ENCODE data around the gene GRID2.

GRID2 gene

GRCh38 chr4:93373893-93374860 lies 1070.4 kb downstream of the GRID2 start:
- Histone ChIP-seq H3K9ac (ENCODE audit: low read depth, low read length) (no peak overlapping the region), H3K4me3 (ENCODE audit: low read depth, low read length) (no peak overlapping the region), H3K27me3 (ENCODE audit: control insufficient read depth, insufficient read depth, low read length) (no peaks in the 10 kb centered on the region), H3K36me3 (ENCODE audit: control insufficient read depth, insufficient read depth, low read length) (no peaks in the 10 kb centered on the region), H3K4me1 (ENCODE audit: control insufficient read depth, insufficient read depth, low read length) (no peaks in the 10 kb centered on the region), H3K9me3 (ENCODE audit: control insufficient read depth, insufficient read depth, low read length) (no peaks in the 10 kb centered on the region)

- H3K9me3 ChIP-seq (ENCODE audit: control insufficient read depth, insufficient read depth, low read length), result no peaks in the 10 kb centered on the region
- H3K36me3 ChIP-seq (ENCODE audit: control insufficient read depth, insufficient read depth, low read length), result no peaks in the 10 kb centered on the region
- H3K27me3 ChIP-seq (ENCODE audit: control insufficient read depth, insufficient read depth, low read length), result no peaks in the 10 kb centered on the region
- H3K9ac ChIP-seq (ENCODE audit: low read depth, low read length), result no peak overlapping the region
- H3K4me1 ChIP-seq (ENCODE audit: control insufficient read depth, insufficient read depth, low read length), result no peaks in the 10 kb centered on the region
- H3K4me3 ChIP-seq (ENCODE audit: low read depth, low read length), result no peak overlapping the region
Measured at GRCh38 chr4:93384241-93384640, 1080.5 kb downstream of the GRID2 start.

- Histone ChIP-seq H3K36me3 (ENCODE audit: control insufficient read depth, insufficient read depth, low read length) (no peaks in the 10 kb centered on the region), H3K27me3 (ENCODE audit: control insufficient read depth, insufficient read depth, low read length) (no peaks in the 10 kb centered on the region), H3K4me3 (ENCODE audit: low read depth, low read length) (no peak overlapping the region), H3K9me3 (ENCODE audit: control insufficient read depth, insufficient read depth, low read length) (no peaks in the 10 kb centered on the region), H3K4me1 (ENCODE audit: control insufficient read depth, insufficient read depth, low read length) (no peaks in the 10 kb centered on the region), H3K9ac (ENCODE audit: low read depth, low read length) (no peak overlapping the region)
Measured at GRCh38 chr4:93384887-93385286, 1081.1 kb downstream of the GRID2 start.

- Histone ChIP-seq H3K36me3 (ENCODE audit: control insufficient read depth, insufficient read depth, low read length) (no peaks in the 10 kb centered on the region), H3K4me3 (ENCODE audit: low read depth, low read length) (no peak overlapping the region), H3K9ac (ENCODE audit: low read depth, low read length) (no peak overlapping the region), H3K27me3 (ENCODE audit: control insufficient read depth, insufficient read depth, low read length) (no peaks in the 10 kb centered on the region), H3K4me1 (ENCODE audit: control insufficient read depth, insufficient read depth, low read length) (no peaks in the 10 kb centered on the region), H3K9me3 (ENCODE audit: control insufficient read depth, insufficient read depth, low read length) (no peaks in the 10 kb centered on the region)
Measured at GRCh38 chr4:93394545-93395081, 1090.8 kb downstream of the GRID2 start.

GRCh38 chr4:93396272-93396671 lies 1092.5 kb downstream of the GRID2 start:
- Histone ChIP-seq H3K4me1 (ENCODE audit: control insufficient read depth, insufficient read depth, low read length) (no peaks in the 10 kb centered on the region), H3K4me3 (ENCODE audit: low read depth, low read length) (no peak overlapping the region), H3K36me3 (ENCODE audit: control insufficient read depth, insufficient read depth, low read length) (no peaks in the 10 kb centered on the region), H3K9me3 (ENCODE audit: control insufficient read depth, insufficient read depth, low read length) (no peaks in the 10 kb centered on the region), H3K9ac (ENCODE audit: low read depth, low read length) (no peak overlapping the region), H3K27me3 (ENCODE audit: control insufficient read depth, insufficient read depth, low read length) (no peaks in the 10 kb centered on the region)

- H3K36me3 ChIP-seq (ENCODE audit: control insufficient read depth, insufficient read depth, low read length), result no peaks in the 10 kb centered on the region
- no peak overlapping the region for H3K9ac ChIP-seq (ENCODE audit: low read depth, low read length)
- no peak overlapping the region for H3K4me3 ChIP-seq (ENCODE audit: low read depth, low read length)
- peaks cover 8% of the 10 kb centered on the region for H3K4me1 ChIP-seq (ENCODE audit: control insufficient read depth, insufficient read depth, low read length)
- no peaks in the 10 kb centered on the region for H3K27me3 ChIP-seq (ENCODE audit: control insufficient read depth, insufficient read depth, low read length)
- no peaks in the 10 kb centered on the region for H3K9me3 ChIP-seq (ENCODE audit: control insufficient read depth, insufficient read depth, low read length)
Measured at GRCh38 chr4:93403571-93403970, 1099.8 kb downstream of the GRID2 start.

- no peaks in the 10 kb centered on the region for H3K9me3 ChIP-seq (ENCODE audit: control insufficient read depth, insufficient read depth, low read length)
- H3K4me1 ChIP-seq (ENCODE audit: control insufficient read depth, insufficient read depth, low read length), result peaks cover 18% of the 10 kb centered on the region
- no peak overlapping the region for H3K9ac ChIP-seq (ENCODE audit: low read depth, low read length)
- no peak overlapping the region for H3K4me3 ChIP-seq (ENCODE audit: low read depth, low read length)
- H3K27me3 ChIP-seq (ENCODE audit: control insufficient read depth, insufficient read depth, low read length), result peaks cover 5% of the 10 kb centered on the region
- no peaks in the 10 kb centered on the region for H3K36me3 ChIP-seq (ENCODE audit: control insufficient read depth, insufficient read depth, low read length)
Measured at GRCh38 chr4:93407493-93408275, 1103.9 kb downstream of the GRID2 start.

- Histone ChIP-seq H3K27me3 (ENCODE audit: control insufficient read depth, insufficient read depth, low read length) (peaks cover 5% of the 10 kb centered on the region), H3K4me1 (ENCODE audit: control insufficient read depth, insufficient read depth, low read length) (peaks cover 18% of the 10 kb centered on the region), H3K4me3 (ENCODE audit: low read depth, low read length) (no peak overlapping the region), H3K9ac (ENCODE audit: low read depth, low read length) (no peak overlapping the region), H3K9me3 (ENCODE audit: control insufficient read depth, insufficient read depth, low read length) (no peaks in the 10 kb centered on the region), H3K36me3 (ENCODE audit: control insufficient read depth, insufficient read depth, low read length) (no peaks in the 10 kb centered on the region)
Measured at GRCh38 chr4:93409035-93409434, 1105.3 kb downstream of the GRID2 start.

- Histone ChIP-seq H3K9ac (ENCODE audit: low read depth, low read length) (no peak overlapping the region), H3K36me3 (ENCODE audit: control insufficient read depth, insufficient read depth, low read length) (no peaks in the 10 kb centered on the region), H3K4me3 (ENCODE audit: low read depth, low read length) (no peak overlapping the region), H3K27me3 (ENCODE audit: control insufficient read depth, insufficient read depth, low read length) (peaks cover 5% of the 10 kb centered on the region), H3K4me1 (ENCODE audit: control insufficient read depth, insufficient read depth, low read length) (peaks cover 6% of the 10 kb centered on the region), H3K9me3 (ENCODE audit: control insufficient read depth, insufficient read depth, low read length) (no peaks in the 10 kb centered on the region)
Measured at GRCh38 chr4:93414041-93414550, 1110.3 kb downstream of the GRID2 start.

GRCh38 chr4:93416344-93417128 lies 1112.8 kb downstream of the GRID2 start:
- H3K4me3 ChIP-seq (ENCODE audit: low read depth, low read length), result no peak overlapping the region
- H3K9me3 ChIP-seq (ENCODE audit: control insufficient read depth, insufficient read depth, low read length), result no peaks in the 10 kb centered on the region
- H3K27me3 ChIP-seq (ENCODE audit: control insufficient read depth, insufficient read depth, low read length), result no peaks in the 10 kb centered on the region
- no peaks in the 10 kb centered on the region for H3K36me3 ChIP-seq (ENCODE audit: control insufficient read depth, insufficient read depth, low read length)
- no peaks in the 10 kb centered on the region for H3K4me1 ChIP-seq (ENCODE audit: control insufficient read depth, insufficient read depth, low read length)
- H3K9ac ChIP-seq (ENCODE audit: low read depth, low read length), result no peak overlapping the region

GRCh38 chr4:93431371-93431770 lies 1127.6 kb downstream of the GRID2 start:
- Histone ChIP-seq H3K4me3 (ENCODE audit: low read depth, low read length) (no peak overlapping the region), H3K4me1 (ENCODE audit: control insufficient read depth, insufficient read depth, low read length) (no peaks in the 10 kb centered on the region), H3K9ac (ENCODE audit: low read depth, low read length) (no peak overlapping the region), H3K27me3 (ENCODE audit: control insufficient read depth, insufficient read depth, low read length) (no peaks in the 10 kb centered on the region), H3K9me3 (ENCODE audit: control insufficient read depth, insufficient read depth, low read length) (no peaks in the 10 kb centered on the region), H3K36me3 (ENCODE audit: control insufficient read depth, insufficient read depth, low read length) (no peaks in the 10 kb centered on the region)
